PFSK-1 (cell line): Measurements from ENCODE around the gene PNCK.

Experiments used
- FOXP2 ChIP-seq: optimal IDR thresholded peaks from 2 replicates; pipeline ENCODE3; 2011; ENCODE audit warnings: borderline replicate concordance, control low read depth, inconsistent platforms; ENCODE audit not compliant: insufficient read depth; ENCODE audit errors: extremely low read length, extremely low read depth
- POLR2AphosphoS5 ChIP-seq: IDR thresholded peaks from 2 replicates; pipeline ENCODE4 v1.6.1; 2012; ENCODE audit warnings: low read depth, mild to moderate bottlenecking, control low read depth, low read length, moderate library complexity
- REST ChIP-seq, 2 experiments: IDR thresholded peaks; 2 replicates each; pipeline versions ENCODE4 v1.6.1 to v1.8.0; 2011 to 2012; ENCODE audit warnings: low read depth in 2 of 2, low read length in 2 of 2, control low read depth in 1 of 2, inconsistent platforms in 1 of 2, mild to moderate bottlenecking in 1 of 2, moderate library complexity in 1 of 2; ENCODE audit not compliant: insufficient read depth in 1 of 2
- SIN3A ChIP-seq: IDR thresholded peaks from 2 replicates; pipeline ENCODE4 v1.6.1; 2012; ENCODE audit warnings: mild to moderate bottlenecking, low read length, moderate library complexity, borderline replicate concordance; ENCODE audit not compliant: insufficient read depth
- TAF1 ChIP-seq: IDR thresholded peaks from 2 replicates; pipeline ENCODE4 v1.6.1; 2012; ENCODE audit warnings: low read length, control low read depth, borderline replicate concordance; ENCODE audit not compliant: insufficient read depth

PNCK gene

GRCh38 chrX:153685156-153685536 is 11.5 kb upstream of the PNCK start:
- no peak for TF ChIP-seq REST (IDR thresholded peaks at IDR 0.05; ENCODE audit: insufficient read depth in 1 of 2, low read depth in 2 of 2, low read length in 2 of 2)
- TF ChIP-seq FOXP2, result no peak
- no peak for TF ChIP-seq POLR2AphosphoS5
- no peak for TF ChIP-seq TAF1
- TF ChIP-seq SIN3A, result no peak

- TF ChIP-seq TAF1 (no peak), REST (IDR thresholded peaks at IDR 0.05; ENCODE audit: insufficient read depth in 1 of 2, low read depth in 2 of 2, low read length in 2 of 2) (no peak), FOXP2 (no peak), SIN3A (no peak), POLR2AphosphoS5 (no peak)
Measured at GRCh38 chrX:153684467-153685155, 11.0 kb upstream of the PNCK start.

GRCh38 chrX:153681175-153681574 is 7.6 kb upstream of the PNCK start:
- TF ChIP-seq REST (IDR thresholded peaks at IDR 0.05; ENCODE audit: insufficient read depth in 1 of 2, low read depth in 2 of 2, low read length in 2 of 2) (no peak), TAF1 (no peak), FOXP2 (no peak), POLR2AphosphoS5 (no peak), SIN3A (no peak)

GRCh38 chrX:153674219-153674851 is 722 bp upstream of the PNCK start:
- TF ChIP-seq TAF1 (no peak), POLR2AphosphoS5 (no peak), SIN3A (no peak), FOXP2 (no peak), REST (IDR thresholded peaks at IDR 0.05; ENCODE audit: insufficient read depth in 1 of 2, low read depth in 2 of 2, low read length in 2 of 2) (no peak)
